Activated CD4-positive, CD25-positive, alpha-beta regulatory T cell treated with anti-CD3 and anti-CD28 coated beads, Interleukin-2, amount 50 U/mL, for 16 hours (primary cell): ENCODE measurements around the gene KNSTRN.

Experiments
- DNase-seq: peaks from one replicate; pipeline ENCODE4 v3.0.0-alpha.2; 2020; ENCODE audit warnings: low read depth, low spot score

Gene KNSTRN

GRCh38 chr15:40382580-40383456, at the start of gene KNSTRN:
Gene KNSTRN, plus strand, starts transcription at chr15:40382721. Its CDS starts 115 bp downstream, at chr15:40382836.
- DNase-seq, result peak; percentile 89

GRCh38 chr15:40333922-40334492, 48.5 kb upstream of the KNSTRN start:
- no peak for DNase-seq

- DNase-seq, result no peak
Observed at GRCh38 chr15:40334541-40334940, 48.0 kb upstream of the KNSTRN start.

- no peak for DNase-seq
Observed at GRCh38 chr15:40334941-40335795, 47.4 kb upstream of the KNSTRN start.

GRCh38 chr15:40335938-40336743, 46.4 kb upstream of the KNSTRN start:
- DNase-seq, result no peak

- DNase-seq, result no peak
Observed at GRCh38 chr15:40336744-40337122, 45.8 kb upstream of the KNSTRN start.

- no peak for DNase-seq
Observed at GRCh38 chr15:40337597-40337996, 44.9 kb upstream of the KNSTRN start.

- peak; percentile 49 for DNase-seq
Observed at GRCh38 chr15:40338041-40338657, 44.4 kb upstream of the KNSTRN start.

GRCh38 chr15:40338921-40339620, 43.5 kb upstream of the KNSTRN start:
- no peak for DNase-seq

GRCh38 chr15:40339621-40339945, 42.9 kb upstream of the KNSTRN start:
- DNase-seq, result no peak

GRCh38 chr15:40340038-40340739, 42.3 kb upstream of the KNSTRN start:
- DNase-seq, result no peak

- DNase-seq, result no peak
Observed at GRCh38 chr15:40340740-40341400, 41.7 kb upstream of the KNSTRN start, which contains the start of gene CCDC9B. Gene CCDC9B, minus strand, starts transcription at chr15:40340939. Its CDS starts 120 bp downstream, at chr15:40340819.

- DNase-seq, result no peak
Observed at GRCh38 chr15:40342416-40343320, 39.9 kb upstream of the KNSTRN start.

GRCh38 chr15:40343512-40343911, 39.0 kb upstream of the KNSTRN start:
- DNase-seq, result no peak

GRCh38 chr15:40344217-40344616, 38.3 kb upstream of the KNSTRN start:
- no peak for DNase-seq

- peak; percentile 48 for DNase-seq
Observed at GRCh38 chr15:40344631-40345120, 37.8 kb upstream of the KNSTRN start.

- DNase-seq, result no peak
Observed at GRCh38 chr15:40345225-40345866, 37.2 kb upstream of the KNSTRN start.
